C1 segment of cervical spinal cord (tissue), 14 donors: ENCODE measurements around the gene ZNF799.
"Not testable (repeated sequence)": the region's sequence is repeated elsewhere in the genome, so short reads cannot be mapped to it uniquely, and the experiment has no call there.

Experiments
- DNase-seq, 14 donors: peaks; one replicate each; lab custom pipeline; 2025; lab: John Stamatoyannopoulos, UW

The ZNF799 gene

DNA sequence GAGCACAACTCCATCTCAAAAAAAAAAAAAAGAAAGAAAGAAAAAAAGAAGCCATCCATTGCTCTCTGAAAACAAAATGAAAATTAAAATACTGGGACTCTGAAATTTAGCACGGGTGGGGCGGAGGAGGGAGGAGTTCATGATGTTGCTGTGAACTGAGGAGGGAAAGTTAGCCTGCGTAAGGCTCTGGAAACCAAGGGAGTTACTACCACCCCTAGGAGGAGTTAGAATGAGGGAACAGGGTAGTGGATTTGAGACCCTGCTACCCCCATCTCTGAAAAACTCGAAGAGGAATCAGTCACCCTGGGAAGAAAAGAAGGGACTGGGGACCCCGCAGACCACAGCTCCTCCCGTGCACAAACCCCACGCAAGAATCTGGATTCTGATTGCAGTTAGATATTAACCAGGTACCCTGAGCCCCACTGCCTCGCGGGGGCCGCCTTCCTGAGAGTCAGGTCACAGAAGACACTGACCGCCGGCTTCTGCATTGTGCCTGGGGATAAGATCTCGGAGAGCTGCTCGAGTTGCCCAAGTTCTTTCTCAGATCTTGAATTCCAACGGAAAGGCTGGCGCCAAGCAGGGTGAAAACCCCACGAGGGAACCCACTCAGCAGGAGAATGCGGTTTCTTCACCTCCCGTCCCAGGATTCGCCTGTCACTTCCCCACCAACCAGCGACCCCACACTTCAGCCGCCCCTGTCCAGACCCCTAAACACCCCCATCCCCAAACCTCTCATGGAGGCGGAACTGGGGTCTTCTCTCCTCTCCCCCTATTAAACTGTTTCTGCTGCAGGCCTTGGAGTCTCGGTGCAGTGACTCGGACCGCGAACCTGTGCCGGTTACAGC, 36.5 kb downstream of the ZNF799 start:
- DNase-seq: peak in 9 of 14 donors; percentile 2 to 48 (median 30)

DNA sequence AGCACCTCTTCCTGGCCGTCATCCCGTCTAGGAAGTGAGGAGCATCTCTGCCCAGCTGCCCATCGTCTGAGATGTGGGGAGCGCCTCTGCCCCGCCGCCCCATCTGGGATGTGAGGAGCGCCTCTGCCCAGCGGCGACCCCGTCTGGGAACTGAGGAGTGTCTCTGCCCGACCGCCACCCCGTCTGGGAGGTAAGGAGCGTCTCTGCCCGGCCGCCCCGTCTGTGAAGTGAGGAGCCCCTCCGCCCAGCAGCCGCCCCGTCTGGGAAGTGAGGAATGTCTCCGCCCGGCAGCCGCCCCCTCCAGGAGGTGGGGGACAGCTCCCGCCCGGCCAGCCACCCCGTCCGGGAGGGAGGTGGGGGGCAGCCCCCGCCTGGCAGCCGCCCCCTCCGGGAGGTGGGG, 38.8 kb downstream of the ZNF799 start:
- DNase-seq: not testable (repeated sequence)

- no peak for DNase-seq
These were observed 47.7 kb downstream of the ZNF799 start for GRCh38 chr19:12353375-12353774.

GRCh38 chr19:12350890-12351197, 50.2 kb downstream of the ZNF799 start:
- no peak for DNase-seq

DNA sequence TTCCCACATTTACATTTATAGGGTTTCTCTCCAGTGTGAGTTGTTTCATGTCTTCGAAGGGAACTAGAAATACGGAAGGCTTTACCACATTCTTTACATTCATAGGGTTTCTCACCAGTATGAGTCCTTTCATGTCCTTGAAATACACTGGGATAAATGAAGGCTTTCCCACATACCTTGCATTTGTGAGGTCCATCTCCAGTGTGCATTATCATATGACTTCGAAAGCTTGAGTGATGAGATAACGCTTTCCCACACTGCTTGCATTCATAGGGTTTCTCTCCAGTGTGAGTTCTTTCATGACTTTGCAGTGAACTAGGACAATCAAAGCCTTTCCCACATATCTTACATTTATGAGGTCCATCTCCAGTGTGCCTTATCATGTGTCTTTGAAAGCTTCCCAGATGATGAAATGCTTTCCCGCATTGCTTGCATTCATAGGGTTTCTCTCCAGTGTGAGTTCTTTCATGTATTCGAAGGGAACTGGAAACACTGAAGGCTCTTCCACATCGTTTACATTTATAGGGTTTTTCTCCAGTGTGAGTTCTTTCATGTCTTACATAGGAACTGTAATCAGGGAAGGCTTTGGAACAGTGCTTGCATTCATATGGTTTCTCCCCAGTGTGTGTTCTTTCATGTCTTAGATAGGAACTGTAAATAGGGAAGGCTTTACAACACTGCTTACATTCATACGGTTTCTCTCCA, 50.7 kb downstream of the ZNF799 start:
- DNase-seq: no peak

DNA sequence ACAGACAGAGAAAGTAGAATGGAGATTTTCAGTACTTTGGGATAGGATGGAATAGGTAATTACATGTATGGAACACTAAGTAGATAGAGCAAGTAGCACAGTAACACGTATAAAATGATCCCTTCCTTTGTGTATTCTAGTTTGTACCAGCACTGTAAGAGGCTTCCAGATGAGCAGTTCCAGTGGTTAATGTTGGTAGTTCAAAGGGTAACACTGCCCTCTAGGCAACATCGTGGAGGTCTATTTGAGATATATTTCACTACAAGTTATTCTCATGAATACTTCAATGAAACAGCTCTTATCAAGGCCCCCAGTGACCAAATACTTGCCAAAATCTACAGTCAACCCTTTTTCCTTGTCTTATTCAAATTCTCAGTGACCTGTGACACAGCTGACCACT, 54.2 kb downstream of the ZNF799 start:
- no peak for DNase-seq

- no peak for DNase-seq
These were observed 55.9 kb downstream of the ZNF799 start for GRCh38 chr19:12345197-12345596.
